ENCODE results near the gene DLG4. TPM values are rescaled to one million over a fixed set of nuclear protein-coding genes. Genes with fewer than 3 reads are reported as not detected.

The DLG4 gene
- total RNA-seq, 2 experiments from 2014 or later: 9.5 to 9.7 TPM

DNA sequence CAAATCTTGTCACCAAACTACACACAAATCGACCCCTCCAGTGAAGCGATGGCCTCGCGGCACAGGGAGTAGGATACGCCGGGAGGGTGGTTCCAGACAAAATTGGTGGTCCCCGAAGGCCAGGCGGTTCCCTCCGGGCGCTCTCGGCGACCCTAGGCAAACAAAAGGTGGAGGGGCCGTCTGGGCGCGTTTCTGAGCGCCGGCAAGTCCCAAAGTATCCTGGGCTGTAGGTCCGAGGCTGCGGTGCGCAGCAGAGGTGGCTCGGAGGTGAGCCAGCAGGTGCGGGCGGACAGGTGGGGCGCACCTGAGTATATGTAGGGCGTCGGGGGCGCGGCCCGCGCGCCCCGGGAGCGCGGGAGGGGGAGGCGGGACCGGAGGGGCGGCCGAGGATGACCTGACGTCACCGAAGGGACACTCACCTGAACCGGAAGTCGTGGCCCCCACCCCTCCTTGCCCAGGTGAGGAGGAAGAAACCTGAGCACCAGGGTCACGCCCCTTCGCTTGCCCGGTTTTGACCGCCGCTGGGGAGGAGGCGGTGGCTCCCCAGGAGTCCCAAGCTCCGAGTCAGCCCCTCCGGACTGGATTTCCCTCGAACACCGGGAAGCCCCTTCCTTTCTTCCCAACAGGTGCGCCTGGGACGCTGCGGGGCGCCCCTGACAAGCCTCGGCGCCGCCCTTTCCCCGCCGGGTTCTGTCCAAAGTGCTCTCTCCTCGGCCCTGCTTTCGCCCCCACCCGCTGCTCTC lies 42.7 kb upstream of the DLG4 start, which contains the start of gene CLDN7:
CLDN7 (minus strand) TSS at position 287 of the 743 bp plus-strand sequence. CDS start 435 bp downstream, outside the sequence.
- H3K27me3 Mint-ChIP-seq: peaks cover 18% of the 10 kb centered on the region
- H3K9me3 Mint-ChIP-seq: no peaks in the 10 kb centered on the region
- peak within 1 kb of the TSS; percentile 68 for H3K4me3 Mint-ChIP-seq
- H3K27ac Mint-ChIP-seq: peak within 1 kb of the TSS; percentile 74
- intact Hi-C loops (cut with micrococcal nuclease): no loop called here
- peaks cover 37% of the 10 kb centered on the region for H3K4me1 Mint-ChIP-seq (ENCODE audit: low read depth)
- DNase-seq: no peak
- no peak for TF ChIP-seq CTCF (IDR thresholded peaks at IDR 0.05)
- peaks cover 17% of the 10 kb centered on the region for H3K36me3 Mint-ChIP-seq (ENCODE audit: low read depth)
- ChIA-PET CTCF (no interaction called here), POLR2A (interaction anchor here (0.6 to 1.0 kb wide), 2 partner anchors 13 to 42 kb away, joined by 3 read pairs; no protein-coding TSS in a partner anchor)
- no peak for ATAC-seq

GRCh38 chr17:7261379-7262191 lies 41.9 kb upstream of the DLG4 start:
- Mint-ChIP-seq H3K9me3 (no peaks in the 10 kb centered on the region), H3K36me3 (ENCODE audit: low read depth) (peaks cover 21% of the 10 kb centered on the region), H3K4me1 (ENCODE audit: low read depth) (peaks cover 37% of the 10 kb centered on the region), H3K4me3 (peak overlapping the region; percentile 68), H3K27ac (peak overlapping the region; percentile 74), H3K27me3 (peaks cover 18% of the 10 kb centered on the region)
- intact Hi-C loops (cut with micrococcal nuclease): no loop called here
- ATAC-seq (peak; percentile 43), DNase-seq (peak; percentile 45)
- TF ChIP-seq CTCF (IDR thresholded peaks at IDR 0.05): no peak
- POLR2A ChIA-PET: interaction anchor here (1.0 kb wide), 1 partner anchor 12 kb away, joined by 3 read pairs; no protein-coding TSS in a partner anchor
- CTCF ChIA-PET: no interaction called here

DNA sequence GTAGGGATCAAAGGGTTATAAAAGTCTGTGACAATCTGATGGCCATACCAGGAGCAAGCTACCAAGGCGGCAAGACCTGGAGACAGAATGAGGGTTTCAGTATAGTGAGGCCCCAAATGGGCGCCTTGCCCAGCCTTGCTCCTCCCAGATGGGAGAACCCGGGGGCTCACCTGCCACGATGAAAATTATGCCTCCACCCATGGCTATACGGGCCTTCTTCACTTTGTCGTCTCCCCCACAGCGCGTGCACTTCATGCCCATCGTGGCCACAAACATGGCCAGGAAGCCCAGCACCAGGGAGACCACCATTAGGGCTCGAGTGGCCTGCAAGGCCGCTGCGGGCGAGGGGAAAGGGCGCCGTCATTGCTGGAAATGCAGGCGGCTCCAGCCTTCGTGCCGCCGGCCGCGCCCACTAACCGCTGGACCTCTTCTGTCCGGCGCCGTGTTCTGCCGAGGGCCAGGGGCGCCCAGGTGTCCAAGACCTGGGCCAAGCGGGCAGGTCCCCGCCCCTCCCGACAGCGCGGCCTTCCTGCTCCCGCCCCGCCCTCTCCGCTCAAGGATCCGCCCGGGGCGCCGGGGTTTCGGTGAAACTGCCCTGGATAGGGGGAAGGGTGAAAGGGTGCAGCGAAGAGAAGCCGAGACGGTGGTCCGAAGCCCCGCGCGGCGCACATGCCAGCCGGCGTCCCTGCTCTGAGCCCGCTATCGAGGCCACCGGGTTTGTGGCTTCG lies 41.2 kb upstream of the DLG4 start:
- intact Hi-C loops (cut with micrococcal nuclease): no loop called here
- Mint-ChIP-seq H3K36me3 (ENCODE audit: low read depth) (peaks cover 26% of the 10 kb centered on the region), H3K9me3 (no peaks in the 10 kb centered on the region), H3K27me3 (peaks cover 18% of the 10 kb centered on the region), H3K27ac (peak overlapping the region; percentile 55), H3K4me3 (peak overlapping the region; percentile 57), H3K4me1 (ENCODE audit: low read depth) (peaks cover 37% of the 10 kb centered on the region)
- CTCF ChIA-PET: no interaction called here
- no peak for TF ChIP-seq CTCF (IDR thresholded peaks at IDR 0.05)
- POLR2A ChIA-PET: interaction anchor here (0.6 to 1.7 kb wide), 6 partner anchors 10 to 448 kb away, joined by 3 to 6 read pairs (median 4); partner anchors contain the start of genes CTDNEP1 and DLG4
- DNase-seq (peak; percentile 57), ATAC-seq (peak; percentile 64)

- no peak for DNase-seq
- intact Hi-C loops (cut with micrococcal nuclease): no loop called here
- no peaks in the 10 kb centered on the region for H3K9me3 Mint-ChIP-seq
- H3K4me1 Mint-ChIP-seq (ENCODE audit: low read depth): peaks cover 37% of the 10 kb centered on the region
- H3K27ac Mint-ChIP-seq: peak overlapping the region; percentile 42
- peaks cover 26% of the 10 kb centered on the region for H3K36me3 Mint-ChIP-seq (ENCODE audit: low read depth)
- no peak for TF ChIP-seq CTCF (IDR thresholded peaks at IDR 0.05)
- POLR2A ChIA-PET: interaction anchor here (0.6 to 1.7 kb wide), 6 partner anchors 9 to 448 kb away, joined by 3 to 6 read pairs (median 4); partner anchors contain the start of genes CTDNEP1 and DLG4
- CTCF ChIA-PET: interaction anchor here (0.7 kb wide), 1 partner anchor 40 kb away, joined by 4 read pairs; no protein-coding TSS in a partner anchor
- peaks cover 18% of the 10 kb centered on the region for H3K27me3 Mint-ChIP-seq
- no peak for ATAC-seq
- H3K4me3 Mint-ChIP-seq: peak overlapping the region; percentile 57
Observed at GRCh38 chr17:7260151-7260550, 40.5 kb upstream of the DLG4 start.

All from activated CD8-positive, alpha-beta T cell treated with anti-CD3 and anti-CD28 coated beads for 36 hours (primary cell).